HepG2 (cell line): Measurements from ENCODE around the gene DOP1B. TPM values are rescaled to one million over a fixed set of nuclear protein-coding genes. Genes with fewer than 3 reads are reported as not detected.
A peak's percentile ranks its signal among the peaks of the same experiment; 100 is the strongest.

ENCODE experiments used
- ASH2L ChIP-seq: fragments of 300-600, 200-600 bp; sonication (generic); IDR thresholded peaks from 2 replicates; pipeline ENCODE4 v1.7.0; 2017; ENCODE audit warnings: low read depth, mild to moderate bottlenecking, moderate library complexity, mixed read lengths, low read length; ENCODE audit not compliant: insufficient read length
- CREB1 ChIP-seq, 2 experiments: fragments of 450-650 bp in 1 of 2; IDR thresholded peaks; 2 replicates each; pipeline ENCODE4 v1.6.1; 2016 to 2017; ENCODE audit warnings: control low read depth in 1 of 2, mild to moderate bottlenecking in 1 of 2, missing compliant biosample characterization in 1 of 2, missing genetic modification characterization in 1 of 2
- ELF1 ChIP-seq: sonication (generic); formaldehyde crosslinking; IDR thresholded peaks from 2 replicates; pipeline ENCODE4 v1.4.0; 2020; ENCODE audit warnings: missing genetic modification reagents
- ETV5 ChIP-seq: IDR thresholded peaks from 2 replicates; pipeline ENCODE4 v1.6.1; 2018; ENCODE audit warnings: missing biosample characterization, missing genetic modification reagents, inconsistent platforms, borderline replicate concordance
- FOXA3 ChIP-seq: IDR thresholded peaks from 2 replicates; pipeline ENCODE4 v1.6.1; 2016; ENCODE audit warnings: missing genetic modification reagents, missing compliant biosample characterization
- FOXP4 ChIP-seq: sonication (generic); formaldehyde crosslinking; IDR thresholded peaks from 2 replicates; pipeline ENCODE4 v1.4.0; 2020; ENCODE audit warnings: missing genetic modification reagents
- HNF4A ChIP-seq: sonication (generic); formaldehyde crosslinking; IDR thresholded peaks from 2 replicates; pipeline ENCODE4 v1.4.0; 2020; ENCODE audit warnings: missing genetic modification reagents
- KAT8 ChIP-seq: IDR thresholded peaks from 2 replicates; pipeline ENCODE4 v1.6.1; 2016; ENCODE audit warnings: missing genetic modification reagents, missing compliant biosample characterization
- KDM2A ChIP-seq: sonication (generic); formaldehyde crosslinking; IDR thresholded peaks from 2 replicates; pipeline ENCODE4 v1.4.0; 2020; ENCODE audit warnings: low read depth, missing genetic modification reagents, borderline replicate concordance
- MAX ChIP-seq: IDR thresholded peaks from 2 replicates; pipeline ENCODE4 v1.6.1; 2012; ENCODE audit warnings: inconsistent platforms
- MIER3 ChIP-seq: IDR thresholded peaks from 2 replicates; pipeline ENCODE4 v1.6.1; 2016; ENCODE audit warnings: missing compliant biosample characterization, borderline replicate concordance
- NR2F6 ChIP-seq, 2 experiments: IDR thresholded peaks; 2 replicates each; pipeline ENCODE4 v1.6.1; 2016; ENCODE audit warnings: antibody characterized with exemption in 1 of 2, mild to moderate bottlenecking in 1 of 2
- POGZ ChIP-seq: sonication (generic); formaldehyde crosslinking; IDR thresholded peaks from 2 replicates; pipeline ENCODE4 v1.4.0; 2020; ENCODE audit warnings: mild to moderate bottlenecking, missing genetic modification reagents
- POLR2A ChIP-seq, 2 experiments: IDR thresholded peaks; 2 replicates each; pipeline ENCODE4 v1.6.1; 2011; ENCODE audit warnings: low read depth in 2 of 2, low read length in 2 of 2, mild to moderate bottlenecking in 1 of 2, moderate library complexity in 1 of 2; ENCODE audit not compliant: insufficient read depth in 1 of 2
- SOX6 ChIP-seq, 2 experiments: fragments of 450-650 bp in 1 of 2; sonication (generic) in 1 of 2; formaldehyde crosslinking in 1 of 2; IDR thresholded peaks; 2 replicates each; pipeline versions ENCODE4 v1.4.0 to v1.6.1; 2017 to 2020; ENCODE audit warnings: antibody characterized with exemption in 1 of 2, mild to moderate bottlenecking in 1 of 2, missing genetic modification reagents in 1 of 2
- TCF12 ChIP-seq, 2 experiments: fragments of 450-650 bp in 1 of 2; sonication (generic) in 1 of 2; formaldehyde crosslinking in 1 of 2; IDR thresholded peaks; 2 replicates each; pipeline versions ENCODE4 v1.6.1 to v1.8.0; 2017 to 2022; ENCODE audit warnings: antibody characterized with exemption in 1 of 2, mild to moderate bottlenecking in 1 of 2, missing genetic modification reagents in 1 of 2, moderate library complexity in 1 of 2
- ZNF460 ChIP-seq: sonication (generic); formaldehyde crosslinking; IDR thresholded peaks from 2 replicates; pipeline ENCODE4 v1.5.1; 2020; ENCODE audit warnings: missing genetic modification reagents, mild to moderate bottlenecking, borderline replicate concordance
- ZNF501 ChIP-seq: sonication (generic); formaldehyde crosslinking; IDR thresholded peaks from 2 replicates; pipeline ENCODE4 v1.5.1; 2020; ENCODE audit warnings: mild to moderate bottlenecking, moderate library complexity, missing genetic modification reagents
- ZNF546 ChIP-seq: sonication (generic); formaldehyde crosslinking; conservative IDR thresholded peaks from 2 replicates; pipeline ENCODE4 v1.8.1; 2023; ENCODE audit warnings: mild to moderate bottlenecking, missing genetic modification reagents
- ZNF605 ChIP-seq: sonication (generic); formaldehyde crosslinking; IDR thresholded peaks from 2 replicates; pipeline ENCODE4 v1.8.0; 2022; ENCODE audit warnings: mild to moderate bottlenecking, missing genetic modification reagents
- polyA plus RNA-seq, 8 experiments: library from polyadenylated mRNA; depleted of rRNA in 3 of 8; stranded (reverse) in 7 of 8; unstranded in 1 of 8; fragments of >200 nt; fragmentation: Illumina TruSeq in 4 of 8; extraction: Trizol in 4 of 8; gene quantifications; 2 replicates each; pipeline versions ENCODE4 v1.2.1 to v1.2.3, GENCODE V29; 2011 to 2016; ENCODE audit warnings: low read depth in 4 of 8, missing spikeins in 1 of 8, mixed read lengths in 1 of 8; ENCODE audit not compliant: insufficient read depth in 1 of 8
- total RNA-seq, 5 experiments: library from RNA; depleted of rRNA; stranded (reverse); fragments of >200 nt; fragmentation: Illumina TruSeq; extraction: Trizol; gene quantifications; 2 replicates each; pipeline ENCODE4 v1.2.3, GENCODE V29; 2016; ENCODE audit warnings: low read depth in 1 of 5
- TF ChIP-seq, protein P1 (sequence below): sonication (generic); formaldehyde crosslinking; IDR thresholded peaks from 2 replicates; pipeline ENCODE4 v1.8.1; 2022; ENCODE audit warnings: low read depth, mild to moderate bottlenecking, missing genetic modification reagents
- TF ChIP-seq, protein P2 (sequence below), 2 experiments: fragments of 450-650 bp in 1 of 2; sonication (generic) in 1 of 2; formaldehyde crosslinking; IDR thresholded peaks; 2 replicates each; pipeline versions ENCODE4 v1.5.0 to v1.8.0; 2020 to 2022; ENCODE audit warnings: mild to moderate bottlenecking in 1 of 2, missing genetic modification reagents in 1 of 2

Gene DOP1B
- total and polyA plus RNA-seq, 2 of the 13 experiments (the other 11 are each of a cell fraction or from before 2014, with no cell fraction given): 2.8 to 3.2 TPM

DNA sequence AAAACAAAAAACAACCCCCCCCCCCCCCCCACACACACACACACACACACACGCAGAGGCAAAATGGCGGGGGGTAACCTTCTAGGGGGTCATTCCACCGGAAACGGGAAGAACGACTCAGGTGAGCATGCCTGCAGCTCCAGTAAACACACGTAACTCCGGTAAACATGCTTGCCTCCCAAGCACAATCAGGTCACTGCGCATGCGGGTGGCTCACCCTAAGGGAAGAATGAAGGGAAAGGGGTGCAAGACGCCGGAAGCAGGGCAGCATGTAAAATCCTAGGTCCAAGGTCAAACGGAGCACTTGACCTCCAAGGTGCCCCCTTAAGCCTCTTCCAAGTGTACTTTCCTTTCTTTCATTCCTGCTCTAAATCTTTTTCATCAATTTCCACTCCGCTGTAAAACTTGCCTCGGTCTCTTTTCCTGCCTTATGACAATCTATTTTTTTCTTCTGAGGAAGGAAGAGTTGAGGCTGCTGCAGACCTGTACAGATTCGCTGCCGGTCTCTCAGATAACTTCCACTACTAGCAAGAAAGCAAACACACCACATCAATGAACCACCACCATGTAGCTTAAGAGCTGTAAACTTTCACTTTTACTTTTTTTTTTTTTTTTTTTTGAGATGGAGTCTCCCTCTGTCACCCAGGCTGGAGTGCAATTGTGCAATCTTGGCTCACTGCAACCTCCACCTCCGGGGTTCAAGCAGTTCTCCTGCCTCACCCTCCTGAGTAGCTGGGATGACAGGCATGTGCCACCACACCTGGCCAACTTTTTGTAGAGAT, 42.8 kb upstream of the DOP1B start (continued):
- TF ChIP-seq ZNF605 (CRISPR knock-in tag): peak; percentile 36; the same call in 1 of the 2 replicates
- TF ChIP-seq MIER3 (CRISPR knock-in tag): 0 out of 2 replicates have a peak, but pooled peaks have one; percentile 12
- peak; percentile 20; the same call in 1 of the 2 replicates for TF ChIP-seq HNF4A (CRISPR knock-in tag)
- TF ChIP-seq ETV5 (CRISPR knock-in tag): peak; percentile 63; the same call in 1 of the 2 replicates
- peak; percentile 7 for TF ChIP-seq ASH2L
- TF ChIP-seq POGZ (CRISPR knock-in tag): peak; percentile 24; the same call in 1 of the 2 replicates
- peak; percentile 88 for TF ChIP-seq FOXP4
- TF ChIP-seq KAT8 (CRISPR knock-in tag): 0 out of 2 replicates have a peak, but pooled peaks have one; percentile 56
- TF ChIP-seq ZNF546 (CRISPR knock-in tag): no peak
- TF ChIP-seq, protein P1, sequence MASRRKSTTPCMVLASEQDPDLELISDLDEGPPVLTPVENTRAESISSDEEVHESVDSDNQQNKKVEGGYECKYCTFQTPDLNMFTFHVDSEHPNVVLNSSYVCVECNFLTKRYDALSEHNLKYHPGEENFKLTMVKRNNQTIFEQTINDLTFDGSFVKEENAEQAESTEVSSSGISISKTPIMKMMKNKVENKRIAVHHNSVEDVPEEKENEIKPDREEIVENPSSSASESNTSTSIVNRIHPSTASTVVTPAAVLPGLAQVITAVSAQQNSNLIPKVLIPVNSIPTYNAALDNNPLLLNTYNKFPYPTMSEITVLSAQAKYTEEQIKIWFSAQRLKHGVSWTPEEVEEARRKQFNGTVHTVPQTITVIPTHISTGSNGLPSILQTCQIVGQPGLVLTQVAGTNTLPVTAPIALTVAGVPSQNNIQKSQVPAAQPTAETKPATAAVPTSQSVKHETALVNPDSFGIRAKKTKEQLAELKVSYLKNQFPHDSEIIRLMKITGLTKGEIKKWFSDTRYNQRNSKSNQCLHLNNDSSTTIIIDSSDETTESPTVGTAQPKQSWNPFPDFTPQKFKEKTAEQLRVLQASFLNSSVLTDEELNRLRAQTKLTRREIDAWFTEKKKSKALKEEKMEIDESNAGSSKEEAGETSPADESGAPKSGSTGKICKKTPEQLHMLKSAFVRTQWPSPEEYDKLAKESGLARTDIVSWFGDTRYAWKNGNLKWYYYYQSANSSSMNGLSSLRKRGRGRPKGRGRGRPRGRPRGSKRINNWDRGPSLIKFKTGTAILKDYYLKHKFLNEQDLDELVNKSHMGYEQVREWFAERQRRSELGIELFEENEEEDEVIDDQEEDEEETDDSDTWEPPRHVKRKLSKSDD (CRISPR knock-in tag): 0 out of 2 replicates have a peak, but pooled peaks have one; percentile 35
- peak; percentile 65; the same call in 1 of the 2 replicates for TF ChIP-seq ZNF501
- TF ChIP-seq NR2F6 (IDR thresholded peaks at IDR 0.05): no peak
- peak; percentile 57; the same call in 1 of the 2 replicates for TF ChIP-seq NR2F6 (CRISPR knock-in tag; IDR thresholded peaks at IDR 0.05)
- TF ChIP-seq SOX6 (IDR thresholded peaks at IDR 0.05): no peak
- TF ChIP-seq SOX6 (CRISPR knock-in tag; IDR thresholded peaks at IDR 0.05): 0 out of 2 replicates have a peak, but pooled peaks have one; percentile 12
- no peak for TF ChIP-seq TCF12 (IDR thresholded peaks at IDR 0.05)
- TF ChIP-seq TCF12 (CRISPR knock-in tag; IDR thresholded peaks at IDR 0.05): no peak
- TF ChIP-seq, protein P2, sequence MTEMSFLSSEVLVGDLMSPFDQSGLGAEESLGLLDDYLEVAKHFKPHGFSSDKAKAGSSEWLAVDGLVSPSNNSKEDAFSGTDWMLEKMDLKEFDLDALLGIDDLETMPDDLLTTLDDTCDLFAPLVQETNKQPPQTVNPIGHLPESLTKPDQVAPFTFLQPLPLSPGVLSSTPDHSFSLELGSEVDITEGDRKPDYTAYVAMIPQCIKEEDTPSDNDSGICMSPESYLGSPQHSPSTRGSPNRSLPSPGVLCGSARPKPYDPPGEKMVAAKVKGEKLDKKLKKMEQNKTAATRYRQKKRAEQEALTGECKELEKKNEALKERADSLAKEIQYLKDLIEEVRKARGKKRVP (CRISPR knock-in tag; IDR thresholded peaks at IDR 0.05): 0 out of 4 replicates have a peak, but pooled peaks of 1 of the 2 experiments have one; percentile 19
- no peak for TF ChIP-seq CREB1 (IDR thresholded peaks at IDR 0.05)
- 0 out of 2 replicates have a peak, but pooled peaks have one; percentile 25 for TF ChIP-seq CREB1 (CRISPR knock-in tag; IDR thresholded peaks at IDR 0.05)
- TF ChIP-seq ZNF460 (CRISPR knock-in tag): 0 out of 2 replicates have a peak, but pooled peaks have one; percentile 7
- peak in 1 of 2 experiments; percentile 60; a peak in 1 of 4 replicates for TF ChIP-seq POLR2A (IDR thresholded peaks at IDR 0.05; ENCODE audit: insufficient read depth in 1 of 2, low read depth in 2 of 2, low read length in 2 of 2)
- 0 out of 2 replicates have a peak, but pooled peaks have one; percentile 26 for TF ChIP-seq KDM2A (CRISPR knock-in tag)
- peak; percentile 63 for TF ChIP-seq ELF1 (CRISPR knock-in tag)
- peak; percentile 87 for TF ChIP-seq FOXA3 (CRISPR knock-in tag)
- TF ChIP-seq MAX: peak; percentile 58; the same call in 1 of the 2 replicates
